ENCODE data around the gene SLC22A3.

SLC22A3 gene

GRCh38 chr6:160400446-160400845 lies 52.3 kb downstream of the SLC22A3 start:
- Histone ChIP-seq H3K27me3 (ENCODE audit: control insufficient read depth, insufficient read depth, low read length) (no peaks in the 10 kb centered on the region), H3K36me3 (ENCODE audit: control insufficient read depth, insufficient read depth, low read length) (no peaks in the 10 kb centered on the region), H3K4me1 (ENCODE audit: control insufficient read depth, insufficient read depth, low read length) (peaks cover 22% of the 10 kb centered on the region), H3K9me3 (ENCODE audit: control insufficient read depth, low read length) (no peaks in the 10 kb centered on the region), H3K4me3 (ENCODE audit: low read length) (no peak overlapping the region), H3K9ac (ENCODE audit: low read length) (no peak overlapping the region)

- H3K36me3 ChIP-seq (ENCODE audit: control insufficient read depth, insufficient read depth, low read length) = no peaks in the 10 kb centered on the region
- no peak overlapping the region for H3K9ac ChIP-seq (ENCODE audit: low read length)
- no peaks in the 10 kb centered on the region for H3K4me1 ChIP-seq (ENCODE audit: control insufficient read depth, insufficient read depth, low read length)
- H3K27me3 ChIP-seq (ENCODE audit: control insufficient read depth, insufficient read depth, low read length) = no peaks in the 10 kb centered on the region
- H3K4me3 ChIP-seq (ENCODE audit: low read length) = no peak overlapping the region
- no peaks in the 10 kb centered on the region for H3K9me3 ChIP-seq (ENCODE audit: control insufficient read depth, low read length)
These were observed 60.4 kb downstream of the SLC22A3 start for GRCh38 chr6:160408528-160408927.

- Histone ChIP-seq H3K9ac (ENCODE audit: low read length) (no peak overlapping the region), H3K27me3 (ENCODE audit: control insufficient read depth, insufficient read depth, low read length) (no peaks in the 10 kb centered on the region), H3K36me3 (ENCODE audit: control insufficient read depth, insufficient read depth, low read length) (no peaks in the 10 kb centered on the region), H3K9me3 (ENCODE audit: control insufficient read depth, low read length) (no peaks in the 10 kb centered on the region), H3K4me1 (ENCODE audit: control insufficient read depth, insufficient read depth, low read length) (no peaks in the 10 kb centered on the region), H3K4me3 (ENCODE audit: low read length) (no peak overlapping the region)
These were observed 64.8 kb downstream of the SLC22A3 start for GRCh38 chr6:160412993-160413392.

- no peaks in the 10 kb centered on the region for H3K36me3 ChIP-seq (ENCODE audit: control insufficient read depth, insufficient read depth, low read length)
- no peaks in the 10 kb centered on the region for H3K4me1 ChIP-seq (ENCODE audit: control insufficient read depth, insufficient read depth, low read length)
- no peaks in the 10 kb centered on the region for H3K9me3 ChIP-seq (ENCODE audit: control insufficient read depth, low read length)
- H3K9ac ChIP-seq (ENCODE audit: low read length) = no peak overlapping the region
- no peaks in the 10 kb centered on the region for H3K27me3 ChIP-seq (ENCODE audit: control insufficient read depth, insufficient read depth, low read length)
- no peak overlapping the region for H3K4me3 ChIP-seq (ENCODE audit: low read length)
These were observed 69.0 kb downstream of the SLC22A3 start for GRCh38 chr6:160417146-160417545.

GRCh38 chr6:160417550-160417949 lies 69.4 kb downstream of the SLC22A3 start:
- no peaks in the 10 kb centered on the region for H3K9me3 ChIP-seq (ENCODE audit: control insufficient read depth, low read length)
- no peaks in the 10 kb centered on the region for H3K27me3 ChIP-seq (ENCODE audit: control insufficient read depth, insufficient read depth, low read length)
- H3K9ac ChIP-seq (ENCODE audit: low read length) = no peak overlapping the region

GRCh38 chr6:160418370-160418769 lies 70.2 kb downstream of the SLC22A3 start:
- H3K4me3 ChIP-seq (ENCODE audit: low read length) = no peak overlapping the region
- no peaks in the 10 kb centered on the region for H3K4me1 ChIP-seq (ENCODE audit: control insufficient read depth, insufficient read depth, low read length)
- no peak overlapping the region for H3K9ac ChIP-seq (ENCODE audit: low read length)
- H3K9me3 ChIP-seq (ENCODE audit: control insufficient read depth, low read length) = no peaks in the 10 kb centered on the region
- no peaks in the 10 kb centered on the region for H3K36me3 ChIP-seq (ENCODE audit: control insufficient read depth, insufficient read depth, low read length)
- H3K27me3 ChIP-seq (ENCODE audit: control insufficient read depth, insufficient read depth, low read length) = no peaks in the 10 kb centered on the region

More at GRCh38 chr6:160417550-160417949, 69.4 kb downstream of the SLC22A3 start:
- no peaks in the 10 kb centered on the region for H3K4me1 ChIP-seq (ENCODE audit: control insufficient read depth, insufficient read depth, low read length)
- H3K36me3 ChIP-seq (ENCODE audit: control insufficient read depth, insufficient read depth, low read length) = no peaks in the 10 kb centered on the region
- H3K4me3 ChIP-seq (ENCODE audit: low read length) = no peak overlapping the region

GRCh38 chr6:160419488-160419887 lies 71.3 kb downstream of the SLC22A3 start:
- no peak overlapping the region for H3K4me3 ChIP-seq (ENCODE audit: low read length)
- H3K36me3 ChIP-seq (ENCODE audit: control insufficient read depth, insufficient read depth, low read length) = no peaks in the 10 kb centered on the region
- no peaks in the 10 kb centered on the region for H3K9me3 ChIP-seq (ENCODE audit: control insufficient read depth, low read length)
- no peak overlapping the region for H3K9ac ChIP-seq (ENCODE audit: low read length)
- H3K4me1 ChIP-seq (ENCODE audit: control insufficient read depth, insufficient read depth, low read length) = no peaks in the 10 kb centered on the region
- H3K27me3 ChIP-seq (ENCODE audit: control insufficient read depth, insufficient read depth, low read length) = no peaks in the 10 kb centered on the region

GRCh38 chr6:160420253-160420968 lies 72.2 kb downstream of the SLC22A3 start:
- Histone ChIP-seq H3K4me1 (ENCODE audit: control insufficient read depth, insufficient read depth, low read length) (no peaks in the 10 kb centered on the region), H3K36me3 (ENCODE audit: control insufficient read depth, insufficient read depth, low read length) (no peaks in the 10 kb centered on the region), H3K27me3 (ENCODE audit: control insufficient read depth, insufficient read depth, low read length) (no peaks in the 10 kb centered on the region), H3K9ac (ENCODE audit: low read length) (no peak overlapping the region), H3K9me3 (ENCODE audit: control insufficient read depth, low read length) (no peaks in the 10 kb centered on the region), H3K4me3 (ENCODE audit: low read length) (no peak overlapping the region)

GRCh38 chr6:160420969-160421556 lies 72.9 kb downstream of the SLC22A3 start:
- Histone ChIP-seq H3K36me3 (ENCODE audit: control insufficient read depth, insufficient read depth, low read length) (no peaks in the 10 kb centered on the region), H3K4me1 (ENCODE audit: control insufficient read depth, insufficient read depth, low read length) (no peaks in the 10 kb centered on the region), H3K9me3 (ENCODE audit: control insufficient read depth, low read length) (no peaks in the 10 kb centered on the region), H3K27me3 (ENCODE audit: control insufficient read depth, insufficient read depth, low read length) (no peaks in the 10 kb centered on the region), H3K4me3 (ENCODE audit: low read length) (no peak overlapping the region), H3K9ac (ENCODE audit: low read length) (no peak overlapping the region)

GRCh38 chr6:160421854-160422253 lies 73.7 kb downstream of the SLC22A3 start:
- H3K4me3 ChIP-seq (ENCODE audit: low read length) = no peak overlapping the region
- H3K4me1 ChIP-seq (ENCODE audit: control insufficient read depth, insufficient read depth, low read length) = no peaks in the 10 kb centered on the region
- no peaks in the 10 kb centered on the region for H3K36me3 ChIP-seq (ENCODE audit: control insufficient read depth, insufficient read depth, low read length)
- no peaks in the 10 kb centered on the region for H3K27me3 ChIP-seq (ENCODE audit: control insufficient read depth, insufficient read depth, low read length)
- H3K9me3 ChIP-seq (ENCODE audit: control insufficient read depth, low read length) = no peaks in the 10 kb centered on the region
- no peak overlapping the region for H3K9ac ChIP-seq (ENCODE audit: low read length)

- Histone ChIP-seq H3K27me3 (ENCODE audit: control insufficient read depth, insufficient read depth, low read length) (no peaks in the 10 kb centered on the region), H3K4me1 (ENCODE audit: control insufficient read depth, insufficient read depth, low read length) (peaks cover 4% of the 10 kb centered on the region), H3K4me3 (ENCODE audit: low read length) (no peak overlapping the region), H3K36me3 (ENCODE audit: control insufficient read depth, insufficient read depth, low read length) (no peaks in the 10 kb centered on the region), H3K9me3 (ENCODE audit: control insufficient read depth, low read length) (no peaks in the 10 kb centered on the region), H3K9ac (ENCODE audit: low read length) (no peak overlapping the region)
These were observed 76.1 kb downstream of the SLC22A3 start for GRCh38 chr6:160424256-160424655.

GRCh38 chr6:160426136-160426535 lies 78.0 kb downstream of the SLC22A3 start:
- Histone ChIP-seq H3K36me3 (ENCODE audit: control insufficient read depth, insufficient read depth, low read length) (no peaks in the 10 kb centered on the region), H3K9ac (ENCODE audit: low read length) (no peak overlapping the region), H3K4me1 (ENCODE audit: control insufficient read depth, insufficient read depth, low read length) (peaks cover 4% of the 10 kb centered on the region), H3K27me3 (ENCODE audit: control insufficient read depth, insufficient read depth, low read length) (no peaks in the 10 kb centered on the region), H3K9me3 (ENCODE audit: control insufficient read depth, low read length) (no peaks in the 10 kb centered on the region), H3K4me3 (ENCODE audit: low read length) (no peak overlapping the region)

Measured in mucosa of stomach (tissue), 1 donor.